Esophagus (tissue), 2 donors: Measurements from ENCODE around the gene PTPN4. TPM values are rescaled to one million over a fixed set of nuclear protein-coding genes. Genes with fewer than 3 reads are reported as not detected.
"Not testable (repeated sequence)": the region's sequence is repeated elsewhere in the genome, so short reads cannot be mapped to it uniquely, and the experiment has no call there.

ENCODE experiments used
- H3K27ac ChIP-seq, 2 donors: one replicate each; pipeline ENCODE4 v1.5.1; 2013; ENCODE audit warnings: low read depth in 2 of 2, mild to moderate bottlenecking in 2 of 2, inconsistent platforms in 1 of 2, low read length in 1 of 2, moderate library complexity in 1 of 2
- H3K27me3 ChIP-seq, 2 donors: one replicate each; pipeline ENCODE4 v1.6.1; 2013; ENCODE audit warnings: low read length in 2 of 2, control low read depth in 1 of 2, mild to moderate bottlenecking in 1 of 2; ENCODE audit not compliant: insufficient read depth in 2 of 2, control insufficient read depth in 1 of 2
- H3K36me3 ChIP-seq, 2 donors: one replicate each; pipeline ENCODE4 v1.6.1; 2013; ENCODE audit warnings: low read length in 1 of 2; ENCODE audit not compliant: control insufficient read depth in 2 of 2, insufficient read depth in 2 of 2
- H3K4me1 ChIP-seq, 2 donors: one replicate each; pipeline ENCODE4 v1.6.1; 2013; ENCODE audit warnings: low read length in 1 of 2; ENCODE audit not compliant: control insufficient read depth in 2 of 2, insufficient read depth in 2 of 2
- H3K4me3 ChIP-seq, 2 donors: one replicate each; pipeline ENCODE4 v1.5.1; 2013; ENCODE audit warnings: low read length in 2 of 2, mild to moderate bottlenecking in 2 of 2, low read depth in 1 of 2, moderate library complexity in 1 of 2
- H3K9me3 ChIP-seq, 2 donors: one replicate each; pipeline ENCODE4 v1.6.1; 2013; ENCODE audit warnings: mild to moderate bottlenecking in 2 of 2, low read depth in 1 of 2, low read length in 1 of 2, moderate library complexity in 1 of 2; ENCODE audit not compliant: control insufficient read depth in 2 of 2, insufficient read depth in 1 of 2
- WGBS, 2 donors: extraction: QIAGEN DNeasy Blood & Tissue Kit; methylation state at CpG; one replicate each; pipeline ENCODE4 v1.1.7; 2013; 5-methylcytosine and 5-hydroxymethylcytosine counted together
- polyA plus RNA-seq, 2 donors: library from polyadenylated mRNA; stranded (reverse); fragments of 200-250 nt; gene quantifications; one replicate each; pipeline ENCODE4 v1.2.3, GENCODE V29; 2013
- donor health status: healthy with polysubstance abuse.
- donor health status: Bipolar disorder and iron deficiency.

PTPN4 gene
- polyA plus RNA-seq, 2 donors: 2.0 to 4.5 TPM

GRCh38 chr2:120012771-120013596 is 253.3 kb downstream of the PTPN4 start, which contains the start of gene EPB41L5:
Gene EPB41L5, plus strand, starts transcription at chr2:120013077. Its CDS starts 6,008 bp downstream, at chr2:120019085.
- Histone ChIP-seq H3K4me3 (peak within 1 kb of the TSS; percentile 83 to 96), H3K4me1 (no peaks in the 10 kb centered on the region), H3K27ac (peak within 1 kb of the TSS; percentile 71 to 82), H3K9me3 (no peaks in the 10 kb centered on the region), H3K36me3 (no peaks in the 10 kb centered on the region), H3K27me3 (no peaks in the 10 kb centered on the region)
- 0 to 1% methylated on average over 85 to 104 of the region's 104 CpGs for WGBS, 2 donors

DNA sequence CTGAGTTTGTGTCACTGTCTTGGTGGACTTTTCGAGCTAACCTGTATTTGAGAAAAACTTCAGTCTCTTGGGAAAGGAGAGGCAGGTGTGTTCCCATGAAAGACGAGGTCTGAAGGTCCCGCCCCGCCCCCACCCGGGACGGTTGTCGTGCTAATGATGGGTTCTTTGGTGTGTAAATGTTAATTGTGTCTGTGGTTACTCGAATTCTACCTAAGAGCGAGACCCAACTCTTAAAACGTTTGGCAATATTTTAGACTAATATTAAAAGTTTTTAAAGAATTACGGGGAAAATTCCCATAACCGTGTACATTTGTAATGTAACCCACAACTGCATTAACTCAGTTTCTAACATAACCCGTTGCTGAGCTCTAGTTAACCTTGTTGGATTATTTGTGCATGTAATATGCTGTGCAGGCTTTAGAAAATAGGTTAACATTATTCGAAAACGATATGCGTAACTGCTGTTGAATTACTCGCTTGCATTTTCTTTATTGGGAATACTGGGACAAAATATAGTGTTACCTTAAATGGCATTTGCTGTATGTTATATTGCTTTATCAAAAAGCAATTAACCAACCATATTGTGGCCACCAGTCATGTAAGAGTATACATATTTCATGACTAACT is 254.0 kb downstream of the PTPN4 start:
- 19 to 20% methylated on average over 17 of the region's 17 CpGs for WGBS, 2 donors
- Histone ChIP-seq H3K27ac (peak overlapping the region; percentile 71 to 82), H3K9me3 (no peaks in the 10 kb centered on the region), H3K27me3 (no peaks in the 10 kb centered on the region), H3K4me1 (no peaks in the 10 kb centered on the region), H3K4me3 (peak overlapping the region; percentile 83 to 96), H3K36me3 (no peaks in the 10 kb centered on the region)

DNA sequence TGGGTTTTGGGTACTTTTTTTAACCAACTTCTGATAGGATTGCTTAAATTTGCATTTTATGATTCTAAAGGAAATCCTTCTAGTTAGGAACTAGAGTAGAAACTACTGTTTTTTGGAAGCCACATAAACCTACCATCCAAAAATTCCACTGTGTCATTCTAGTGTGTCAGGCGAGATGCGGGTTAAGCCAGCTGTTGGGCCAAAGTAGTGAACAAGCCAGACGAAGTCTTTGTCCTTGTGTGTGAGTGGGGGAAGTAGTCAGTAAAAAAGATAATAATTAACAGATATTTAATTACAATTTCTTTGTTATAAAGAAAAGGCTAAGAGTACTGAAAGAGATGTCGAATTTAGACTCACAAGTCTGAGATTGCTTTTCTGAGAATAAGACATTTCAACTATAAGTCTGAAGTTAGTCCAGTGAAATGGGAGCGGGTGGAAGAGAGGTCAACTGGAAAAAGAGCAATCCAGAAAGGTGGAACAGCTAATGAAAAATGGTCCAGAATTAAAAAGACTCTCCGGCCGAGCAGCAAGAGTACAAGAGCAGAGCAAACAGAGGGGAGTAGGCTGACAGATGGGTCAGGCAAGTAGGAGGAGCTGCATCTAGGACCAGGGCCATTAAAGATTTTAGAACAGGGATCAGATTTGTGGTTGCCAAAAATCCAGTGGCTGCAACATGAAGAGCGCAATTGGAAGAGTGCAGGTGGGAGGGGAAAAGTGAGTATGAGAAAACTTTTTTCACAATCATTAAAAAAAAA is 254.7 kb downstream of the PTPN4 start:
- Histone ChIP-seq H3K9me3 (no peaks in the 10 kb centered on the region), H3K4me1 (no peaks in the 10 kb centered on the region), H3K27ac (no peak overlapping the region), H3K27me3 (no peaks in the 10 kb centered on the region), H3K36me3 (peaks cover 0 to 3% of the 10 kb centered on the region in 2 donors), H3K4me3 (no peak overlapping the region)
- 62 to 75% methylated on average over 8 of the region's 8 CpGs for WGBS, 2 donors

DNA sequence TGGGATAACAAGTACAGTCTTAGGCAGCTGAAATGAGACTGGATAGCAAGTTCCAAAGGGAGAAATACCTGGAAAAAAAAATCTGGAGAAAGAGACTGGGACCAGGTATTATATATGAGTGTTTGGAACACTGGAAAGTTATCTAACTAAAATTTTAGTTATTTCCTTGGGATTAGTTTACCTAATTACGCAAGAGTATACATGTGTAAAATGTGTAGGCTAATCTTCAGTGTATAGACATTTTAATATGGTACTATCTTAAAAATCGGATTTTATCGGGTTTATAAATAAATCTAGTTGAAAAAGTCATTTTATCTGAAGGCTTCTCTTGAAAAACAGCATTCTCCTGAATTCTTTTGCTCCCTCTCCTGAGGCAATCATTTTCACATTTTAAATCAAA is 257.1 kb downstream of the PTPN4 start:
- Histone ChIP-seq H3K27ac (no peak overlapping the region), H3K27me3 (no peaks in the 10 kb centered on the region), H3K36me3 (peaks cover 0 to 3% of the 10 kb centered on the region in 2 donors), H3K4me1 (no peaks in the 10 kb centered on the region), H3K9me3 (no peaks in the 10 kb centered on the region), H3K4me3 (no peak overlapping the region)
- 74 to 93% methylated on average over 3 of the region's 3 CpGs for WGBS, 2 donors

DNA sequence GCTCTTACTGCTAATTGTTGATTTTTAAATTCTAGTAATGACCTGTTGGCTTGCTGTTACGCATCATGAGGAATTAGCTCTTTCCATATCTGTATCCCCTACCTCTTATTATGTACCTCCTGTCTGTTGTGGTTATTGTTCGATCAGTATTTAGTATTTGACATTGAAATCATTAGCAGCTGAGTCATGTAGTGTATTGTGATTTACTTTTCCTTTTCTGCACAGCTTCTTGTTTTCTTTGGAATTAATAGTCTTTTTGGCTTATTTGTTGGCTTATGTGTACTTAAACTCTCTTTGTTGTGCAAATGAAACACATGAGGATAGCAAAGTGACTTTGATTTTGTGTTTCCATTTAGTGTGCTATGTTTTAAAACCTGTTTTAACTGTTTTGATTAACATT is 257.5 kb downstream of the PTPN4 start:
- 70 to 77% methylated on average over 2 of the region's 2 CpGs for WGBS, 2 donors
- Histone ChIP-seq H3K4me3 (no peak overlapping the region), H3K9me3 (no peaks in the 10 kb centered on the region), H3K27ac (no peak overlapping the region), H3K36me3 (peaks cover 0 to 3% of the 10 kb centered on the region in 2 donors), H3K27me3 (no peaks in the 10 kb centered on the region), H3K4me1 (no peaks in the 10 kb centered on the region)

DNA sequence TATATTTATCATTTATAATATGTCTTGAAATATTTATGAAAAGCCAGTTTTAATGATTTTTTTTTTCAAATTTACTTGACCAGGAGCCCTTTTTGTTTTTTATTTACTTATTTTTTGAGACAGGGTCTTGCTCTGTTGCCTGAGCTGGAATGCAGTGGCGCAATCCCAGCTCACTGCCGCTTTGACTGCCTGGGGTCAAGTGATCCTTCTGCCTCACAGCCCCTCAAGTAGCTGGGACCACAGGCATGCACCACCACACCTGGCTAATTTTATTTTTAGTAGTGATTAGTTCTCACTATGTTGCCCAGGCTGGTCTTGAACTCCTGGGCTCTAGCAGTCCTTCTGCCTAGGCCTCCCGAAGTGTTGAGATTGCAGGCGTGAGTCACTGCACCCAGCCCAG is 258.8 kb downstream of the PTPN4 start:
- Histone ChIP-seq H3K36me3 (peaks cover 0 to 3% of the 10 kb centered on the region in 2 donors), H3K27ac (no peak overlapping the region), H3K4me3 (no peak overlapping the region), H3K9me3 (no peaks in the 10 kb centered on the region), H3K4me1 (no peaks in the 10 kb centered on the region), H3K27me3 (no peaks in the 10 kb centered on the region)
- 95 to 96% methylated on average over 4 of the region's 4 CpGs for WGBS, 2 donors

- Histone ChIP-seq H3K4me1 (no peaks in the 10 kb centered on the region), H3K36me3 (peaks cover 0 to 3% of the 10 kb centered on the region in 2 donors), H3K27me3 (no peaks in the 10 kb centered on the region), H3K4me3 (no peak overlapping the region), H3K9me3 (no peaks in the 10 kb centered on the region), H3K27ac (no peak overlapping the region)
- 68 to 83% methylated on average over 1 of the region's 1 CpG for WGBS, 2 donors
Observed at GRCh38 chr2:120020554-120020953, 260.8 kb downstream of the PTPN4 start.

GRCh38 chr2:120022505-120022904 is 262.8 kb downstream of the PTPN4 start:
- WGBS, 2 donors: 80 to 88% methylated on average over 1 of the region's 1 CpG
- not testable (repeated sequence) for H3K4me1 ChIP-seq, H3K4me3 ChIP-seq, H3K36me3 ChIP-seq, H3K27me3 ChIP-seq, H3K27ac ChIP-seq, H3K9me3 ChIP-seq

DNA sequence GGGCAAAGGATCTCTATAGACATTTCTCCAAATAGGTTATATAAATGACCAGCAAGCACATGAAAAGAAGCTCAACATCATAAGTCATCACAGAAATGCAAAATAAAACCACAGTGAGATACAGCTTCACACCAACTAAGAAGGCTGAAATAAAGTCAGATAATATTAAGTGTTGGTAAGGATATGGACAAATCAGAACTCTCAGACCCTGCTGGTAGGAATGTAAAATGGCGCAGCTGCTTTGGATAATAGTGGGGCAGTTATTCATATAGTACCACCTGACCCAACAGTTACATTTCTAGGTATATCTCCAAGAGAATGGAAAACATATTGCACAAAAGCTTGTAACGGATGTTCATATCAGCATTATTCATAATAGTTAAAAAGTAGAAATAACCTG is 267.2 kb downstream of the PTPN4 start:
- H3K27ac ChIP-seq: no peak overlapping the region
- no peaks in the 10 kb centered on the region for H3K36me3 ChIP-seq
- no peaks in the 10 kb centered on the region for H3K4me1 ChIP-seq
- H3K4me3 ChIP-seq: no peak overlapping the region
- H3K27me3 ChIP-seq: no peaks in the 10 kb centered on the region
- 98 to 99% methylated on average over 2 of the region's 2 CpGs for WGBS, 2 donors
- no peaks in the 10 kb centered on the region for H3K9me3 ChIP-seq
